IgD-negative memory B cell (primary cell): ENCODE results near the gene ASIC4. TPM values are rescaled to one million over a fixed set of nuclear protein-coding genes. Genes with fewer than 3 reads are reported as not detected.

Source experiments
- H3K27ac Mint-ChIP-seq, 3 donors: one replicate each; pipeline ENCODE4 v1.8.0; 2020 to 2022; ENCODE audit warnings: mild to moderate bottlenecking in 3 of 3, mixed read lengths in 3 of 3, moderate library complexity in 1 of 3
- H3K27me3 Mint-ChIP-seq: one replicate; pipeline ENCODE4 v1.8.0; 2021; ENCODE audit warnings: mixed read lengths
- H3K36me3 Mint-ChIP-seq: one replicate; pipeline ENCODE4 v1.8.0; 2020; ENCODE audit warnings: mild to moderate bottlenecking, mixed read lengths
- H3K4me1 Mint-ChIP-seq, 3 donors: one replicate each; pipeline ENCODE4 v1.8.0; 2020 to 2022; ENCODE audit warnings: mixed read lengths in 3 of 3, mild to moderate bottlenecking in 1 of 3
- H3K4me3 Mint-ChIP-seq, 4 donors: one replicate each; pipeline ENCODE4 v1.8.0; 2020 to 2022; ENCODE audit warnings: mild to moderate bottlenecking in 4 of 4, mixed read lengths in 4 of 4, moderate library complexity in 3 of 4
- H3K9me3 Mint-ChIP-seq, 3 donors: one replicate each; pipeline ENCODE4 v1.8.0; 2020 to 2021; ENCODE audit warnings: mixed read lengths in 3 of 3, mild to moderate bottlenecking in 1 of 3
- polyA plus RNA-seq: library from polyadenylated mRNA; unstranded; fragments of 300-500 nt; fragmentation: Illumina TruSeq; gene quantifications from one replicate; pipeline ENCODE4 v1.2.3, GENCODE V29; 2021

Gene ASIC4
- polyA plus RNA-seq, 1 donor from 2014 or later: not detected

DNA sequence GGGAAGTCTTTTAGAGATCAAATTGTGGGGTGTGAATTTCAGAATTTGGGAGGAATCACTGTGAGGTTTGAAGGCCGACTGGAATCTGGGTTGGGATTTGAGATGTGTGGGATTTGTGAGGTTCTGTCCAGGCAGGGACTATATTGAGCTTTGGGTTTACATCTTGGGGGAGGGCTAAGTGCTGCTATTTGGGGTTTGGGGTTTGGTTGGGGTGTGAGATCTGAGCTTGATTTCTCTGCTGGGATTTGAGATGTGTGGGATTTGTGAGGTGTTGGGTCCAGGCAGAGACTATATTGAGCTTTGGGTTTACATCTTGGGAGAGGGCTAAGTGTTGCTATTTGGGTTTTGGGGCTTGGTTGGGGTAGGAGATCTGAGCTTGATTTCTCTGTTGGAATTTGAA is 14.7 kb upstream of the ASIC4 start:
- Mint-ChIP-seq H3K27me3 (peaks cover 17% of the 10 kb centered on the region), H3K36me3 (peaks cover 2% of the 10 kb centered on the region), H3K27ac (peak overlapping the region in 1 of 3 donors; percentile 97), H3K4me3 (peak overlapping the region; percentile 88 to 99 (median 94)), H3K4me1 (peaks cover 11 to 18% (median 13%) of the 10 kb centered on the region in 3 donors), H3K9me3 (no peaks in the 10 kb centered on the region)

DNA sequence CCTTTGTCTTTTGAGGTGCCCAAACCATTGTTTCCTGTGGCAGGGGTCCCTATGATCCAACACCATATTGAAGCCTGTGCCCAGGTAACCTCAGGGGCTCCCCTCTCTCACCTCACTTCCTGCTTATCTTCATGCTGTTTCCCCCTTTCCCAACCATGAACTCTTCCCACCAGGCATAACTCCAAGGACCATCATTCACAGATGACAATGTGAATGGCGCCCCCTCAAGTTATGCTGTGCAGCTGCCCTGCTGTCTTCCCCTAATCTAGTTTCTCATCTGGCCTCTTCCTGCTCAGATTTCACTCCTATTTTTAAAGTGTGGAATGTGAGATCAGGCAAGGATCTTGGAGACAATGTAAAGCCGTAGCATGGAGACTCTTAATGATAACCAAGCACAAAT is 14.1 kb upstream of the ASIC4 start:
- H3K4me3 Mint-ChIP-seq: peak overlapping the region; percentile 66 to 98 (median 88)
- peaks cover 3% of the 10 kb centered on the region for H3K36me3 Mint-ChIP-seq
- H3K9me3 Mint-ChIP-seq: no peaks in the 10 kb centered on the region
- H3K27me3 Mint-ChIP-seq: peaks cover 17% of the 10 kb centered on the region
- peak overlapping the region in 1 of 3 donors; percentile 70 for H3K27ac Mint-ChIP-seq
- H3K4me1 Mint-ChIP-seq: peaks cover 12 to 18% (median 13%) of the 10 kb centered on the region in 3 donors

DNA sequence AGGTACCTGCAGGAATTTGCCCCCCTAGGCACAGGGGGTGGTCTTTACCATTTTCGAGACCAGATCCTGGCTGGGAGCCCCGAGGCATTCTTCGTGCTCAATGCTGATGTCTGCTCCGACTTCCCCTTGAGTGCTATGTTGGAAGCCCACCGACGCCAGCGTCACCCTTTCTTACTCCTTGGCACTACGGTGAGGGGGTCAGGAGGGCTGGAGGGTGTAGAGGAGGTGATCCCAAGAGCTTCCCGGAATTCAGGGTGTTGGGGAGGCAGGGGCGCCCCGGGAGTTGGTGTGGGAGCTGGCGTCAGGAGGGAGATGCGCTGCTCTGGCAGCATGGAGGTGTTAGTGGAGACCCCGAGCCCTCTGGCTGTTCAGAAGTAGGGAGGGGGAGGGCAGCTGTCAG is 12.4 kb upstream of the ASIC4 start:
- H3K27ac Mint-ChIP-seq: no peak overlapping the region
- peaks cover 5% of the 10 kb centered on the region for H3K36me3 Mint-ChIP-seq
- H3K4me3 Mint-ChIP-seq: no peak overlapping the region
- H3K9me3 Mint-ChIP-seq: no peaks in the 10 kb centered on the region
- peaks cover 7% of the 10 kb centered on the region for H3K27me3 Mint-ChIP-seq
- peaks cover 12 to 18% (median 13%) of the 10 kb centered on the region in 3 donors for H3K4me1 Mint-ChIP-seq

DNA sequence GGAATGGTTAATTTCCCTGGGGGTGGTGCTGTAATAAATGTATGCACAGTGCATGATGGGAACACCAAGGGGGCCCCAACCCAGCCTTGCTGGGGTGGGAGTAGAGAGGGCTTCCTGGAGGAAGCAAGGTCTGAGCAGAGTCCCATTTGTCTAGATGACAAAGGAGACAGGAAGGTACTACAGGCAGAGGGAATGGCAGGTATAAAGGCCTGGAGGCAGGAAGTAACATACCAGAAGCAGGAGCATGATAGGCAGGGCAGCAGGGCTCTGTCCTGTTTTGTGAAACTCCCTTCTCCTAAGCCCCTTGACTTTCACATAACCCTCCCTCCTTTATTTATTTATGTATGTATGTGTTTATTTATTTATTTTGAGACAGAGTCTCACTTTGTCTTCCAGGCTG is 11.7 kb upstream of the ASIC4 start:
- Mint-ChIP-seq H3K27me3 (peaks cover 2% of the 10 kb centered on the region), H3K27ac (no peak overlapping the region), H3K9me3 (no peaks in the 10 kb centered on the region), H3K4me1 (peaks cover 12 to 14% (median 13%) of the 10 kb centered on the region in 3 donors), H3K4me3 (no peak overlapping the region), H3K36me3 (peaks cover 5% of the 10 kb centered on the region)

DNA sequence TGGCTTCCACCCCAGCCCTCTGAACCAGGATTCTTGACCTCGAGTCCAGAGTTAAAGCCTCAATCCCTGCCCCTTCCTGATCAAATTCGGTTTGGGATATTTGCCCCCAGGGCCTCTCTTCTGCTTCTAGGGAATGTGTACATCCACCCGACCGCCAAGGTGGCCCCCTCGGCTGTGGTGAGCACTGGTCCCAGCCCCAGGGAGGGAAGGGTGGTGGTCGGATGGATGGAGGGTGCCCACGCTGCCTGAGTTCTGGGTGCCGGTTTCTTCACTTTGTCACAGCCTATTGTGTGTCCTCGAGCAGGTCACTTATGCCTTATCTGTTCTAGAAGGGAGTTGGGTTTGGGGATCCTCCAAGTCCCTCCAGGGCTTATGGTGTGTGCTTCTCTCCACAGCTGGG is 8.7 kb upstream of the ASIC4 start:
- Mint-ChIP-seq H3K36me3 (peaks cover 5% of the 10 kb centered on the region), H3K27ac (no peak overlapping the region), H3K4me3 (no peak overlapping the region), H3K27me3 (peaks cover 12% of the 10 kb centered on the region), H3K9me3 (no peaks in the 10 kb centered on the region), H3K4me1 (peaks cover 0 to 9% (median 8%) of the 10 kb centered on the region in 3 donors)

DNA sequence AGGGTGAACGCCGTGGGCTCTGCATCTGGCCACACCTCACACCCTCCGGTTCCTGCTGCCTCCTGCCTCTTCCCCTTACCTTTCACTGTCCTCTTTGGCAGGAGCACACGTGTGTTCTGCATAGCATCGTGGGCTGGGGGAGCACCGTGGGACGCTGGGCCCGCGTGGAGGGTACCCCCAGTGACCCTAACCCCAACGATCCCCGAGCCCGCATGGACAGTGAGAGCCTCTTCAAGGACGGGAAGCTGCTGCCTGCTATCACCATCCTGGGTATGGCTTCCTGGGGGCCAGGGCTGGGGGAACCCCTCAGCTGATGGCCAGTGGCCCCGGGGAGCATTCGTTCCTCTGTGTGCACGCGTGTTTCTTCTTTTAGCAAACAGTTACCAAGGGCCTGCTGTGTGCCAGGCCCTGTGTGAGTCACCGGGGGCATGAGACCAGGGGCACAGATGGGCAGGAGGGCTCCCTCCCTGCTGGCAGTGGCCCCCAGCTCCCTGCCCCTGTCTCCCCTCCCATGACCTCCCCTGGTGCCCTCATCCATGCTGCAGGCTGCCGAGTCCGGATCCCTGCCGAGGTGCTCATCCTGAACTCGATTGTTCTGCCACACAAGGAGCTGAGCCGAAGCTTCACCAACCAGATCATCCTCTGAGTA is 8.0 kb upstream of the ASIC4 start:
- Mint-ChIP-seq H3K27ac (no peak overlapping the region), H3K36me3 (peaks cover 5% of the 10 kb centered on the region), H3K9me3 (no peaks in the 10 kb centered on the region), H3K27me3 (peaks cover 18% of the 10 kb centered on the region), H3K4me1 (peaks cover 0 to 9% (median 8%) of the 10 kb centered on the region in 3 donors), H3K4me3 (no peak overlapping the region)

DNA sequence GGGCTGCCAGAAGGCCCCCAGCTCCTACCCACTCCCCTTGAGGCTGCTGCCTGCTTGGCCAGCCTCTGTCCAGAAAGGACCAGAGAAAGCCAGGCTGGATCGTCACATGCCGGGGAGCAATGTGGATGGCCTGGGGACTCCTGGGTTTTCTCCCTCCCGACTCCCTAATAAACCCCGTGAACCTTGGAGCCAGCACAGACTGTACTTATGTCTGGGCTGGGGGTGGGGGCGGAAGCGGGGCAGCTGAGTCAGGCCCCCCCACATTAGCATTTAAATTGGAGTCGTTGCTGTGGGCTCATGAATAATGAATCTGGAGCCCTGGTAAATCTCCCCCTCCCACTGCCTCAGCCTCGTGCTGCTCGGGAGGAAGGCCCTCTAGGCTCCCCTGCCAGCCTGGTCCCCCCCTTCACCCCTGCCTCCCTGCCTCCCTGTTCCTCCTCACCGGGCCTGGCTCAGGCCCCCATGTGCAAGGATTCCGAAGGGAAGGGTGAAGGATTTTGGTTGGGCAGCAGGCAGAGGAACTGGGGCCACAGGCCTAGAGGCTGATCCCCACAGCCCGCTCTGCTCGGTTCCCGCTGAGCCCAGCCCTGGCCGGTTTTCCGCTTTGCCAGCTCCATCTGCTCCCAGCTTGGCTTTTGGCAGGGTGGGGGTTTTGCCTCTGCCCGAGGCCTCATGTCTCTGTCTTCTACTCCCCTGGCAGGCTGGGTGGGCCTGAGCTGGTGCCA is 7.3 kb upstream of the ASIC4 start:
- no peak overlapping the region for H3K4me3 Mint-ChIP-seq
- H3K27me3 Mint-ChIP-seq: peaks cover 23% of the 10 kb centered on the region
- no peaks in the 10 kb centered on the region for H3K9me3 Mint-ChIP-seq
- no peak overlapping the region for H3K27ac Mint-ChIP-seq
- peaks cover 0 to 9% (median 8%) of the 10 kb centered on the region in 3 donors for H3K4me1 Mint-ChIP-seq
- peaks cover 5% of the 10 kb centered on the region for H3K36me3 Mint-ChIP-seq

GRCh38 chr2:219507581-219508443 is 6.5 kb upstream of the ASIC4 start:
- peaks cover 27% of the 10 kb centered on the region for H3K27me3 Mint-ChIP-seq
- no peaks in the 10 kb centered on the region for H3K9me3 Mint-ChIP-seq
- H3K27ac Mint-ChIP-seq: no peak overlapping the region
- no peak overlapping the region for H3K4me3 Mint-ChIP-seq
- peaks cover 0 to 11% (median 10%) of the 10 kb centered on the region in 3 donors for H3K4me1 Mint-ChIP-seq
- peaks cover 5% of the 10 kb centered on the region for H3K36me3 Mint-ChIP-seq

- Mint-ChIP-seq H3K4me3 (no peak overlapping the region), H3K9me3 (no peaks in the 10 kb centered on the region), H3K36me3 (peaks cover 5% of the 10 kb centered on the region), H3K27me3 (peaks cover 32% of the 10 kb centered on the region), H3K27ac (no peak overlapping the region), H3K4me1 (peaks cover 0 to 11% (median 10%) of the 10 kb centered on the region in 3 donors)
These were observed 5.9 kb upstream of the ASIC4 start for GRCh38 chr2:219508444-219508734.

GRCh38 chr2:219508971-219509779 is 5.1 kb upstream of the ASIC4 start:
- H3K27me3 Mint-ChIP-seq: peaks cover 40% of the 10 kb centered on the region
- no peak overlapping the region for H3K27ac Mint-ChIP-seq
- peaks cover 5% of the 10 kb centered on the region for H3K36me3 Mint-ChIP-seq
- H3K9me3 Mint-ChIP-seq: no peaks in the 10 kb centered on the region
- H3K4me1 Mint-ChIP-seq: peaks cover 0 to 12% (median 11%) of the 10 kb centered on the region in 3 donors
- H3K4me3 Mint-ChIP-seq: peak overlapping the region in 1 of 4 donors; percentile 75

DNA sequence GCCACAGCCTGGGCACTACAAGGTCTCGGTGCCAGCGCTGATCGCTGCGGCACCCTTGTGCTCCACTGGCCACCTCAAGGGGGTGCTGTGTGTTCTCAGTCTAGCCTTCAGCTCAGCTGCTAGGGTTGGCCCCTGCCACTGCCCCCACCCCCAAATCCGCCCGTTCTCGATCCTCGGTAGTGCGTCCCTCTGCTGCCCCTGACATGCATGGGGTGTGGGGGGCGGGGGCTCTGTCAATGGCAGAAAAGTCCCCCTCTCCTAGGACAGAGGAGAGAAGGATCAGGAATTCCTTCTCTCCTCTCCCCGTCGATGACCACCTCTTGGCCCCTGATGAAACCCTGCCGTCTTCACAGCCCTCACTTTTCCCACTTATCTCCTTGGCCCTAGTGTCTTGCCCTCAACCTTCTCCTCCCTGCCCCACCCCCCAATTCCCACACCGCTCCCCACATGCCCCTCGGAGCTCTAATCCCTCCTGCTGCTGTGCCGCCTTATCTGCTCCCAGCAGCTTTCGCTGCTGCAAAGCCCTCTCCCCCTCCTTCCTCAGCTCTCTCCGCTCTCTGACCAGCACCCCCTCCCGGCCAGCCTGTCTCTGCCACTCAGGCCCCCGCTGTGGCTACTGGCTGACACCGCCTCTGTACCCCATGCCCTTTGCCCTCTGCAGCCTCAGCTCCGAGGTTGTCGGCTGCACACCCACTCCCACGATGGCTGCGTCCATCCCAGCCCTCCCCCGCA is 4.3 kb upstream of the ASIC4 start:
- Mint-ChIP-seq H3K4me1 (peaks cover 0 to 12% (median 9%) of the 10 kb centered on the region in 3 donors), H3K36me3 (peaks cover 2% of the 10 kb centered on the region), H3K9me3 (no peaks in the 10 kb centered on the region), H3K4me3 (peak overlapping the region in 2 of 4 donors; percentile 75 to 78), H3K27ac (no peak overlapping the region), H3K27me3 (peaks cover 43% of the 10 kb centered on the region)

GRCh38 chr2:219510512-219511135 is 3.7 kb upstream of the ASIC4 start:
- peaks cover 49% of the 10 kb centered on the region for H3K27me3 Mint-ChIP-seq
- H3K9me3 Mint-ChIP-seq: no peaks in the 10 kb centered on the region
- H3K4me3 Mint-ChIP-seq: peak overlapping the region in 2 of 4 donors; percentile 75 to 78
- H3K27ac Mint-ChIP-seq: no peak overlapping the region
- peaks cover 0 to 12% (median 9%) of the 10 kb centered on the region in 3 donors for H3K4me1 Mint-ChIP-seq
- H3K36me3 Mint-ChIP-seq: peaks cover 2% of the 10 kb centered on the region

DNA sequence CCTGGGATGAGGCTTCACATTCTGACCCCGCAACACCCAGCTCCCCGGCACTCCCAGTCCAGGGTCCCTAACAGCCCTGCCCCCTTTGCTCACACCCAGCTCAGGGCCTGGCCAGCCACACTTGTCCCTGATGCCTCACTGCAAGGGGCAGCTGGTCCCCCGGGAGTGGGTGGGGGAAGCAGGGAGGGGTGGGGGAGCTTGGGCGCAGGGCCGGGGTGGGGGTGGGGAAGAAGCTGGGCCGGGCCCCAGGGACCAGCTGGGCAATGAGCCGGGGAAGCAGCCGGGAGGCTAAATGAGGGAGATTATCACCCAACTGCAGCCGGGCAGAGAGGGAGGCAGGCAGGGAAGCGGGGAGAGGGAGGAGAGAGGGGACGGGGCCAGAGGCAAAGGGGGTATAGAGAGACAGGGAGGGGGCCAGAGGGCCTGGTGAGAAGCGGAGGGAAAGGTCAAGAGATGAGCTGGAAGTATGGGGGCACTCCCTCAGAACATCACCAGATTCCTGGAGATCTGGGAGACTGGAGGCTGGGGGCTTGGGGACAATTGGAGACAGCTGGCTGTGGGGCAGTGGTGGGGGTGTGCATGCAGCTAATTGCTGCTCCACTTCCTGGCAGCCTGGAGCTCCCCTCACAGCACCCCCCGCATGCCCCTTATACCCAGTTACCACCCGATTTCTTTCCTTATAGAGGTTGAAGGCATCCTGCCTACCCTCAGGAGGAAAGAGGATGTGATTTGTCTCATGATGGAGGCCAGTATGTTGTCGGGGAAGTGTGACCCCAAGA is 2.5 kb upstream of the ASIC4 start:
- Mint-ChIP-seq H3K9me3 (no peaks in the 10 kb centered on the region), H3K4me3 (no peak overlapping the region), H3K27ac (no peak overlapping the region), H3K36me3 (no peaks in the 10 kb centered on the region), H3K27me3 (peaks cover 58% of the 10 kb centered on the region), H3K4me1 (peaks cover 0 to 12% (median 9%) of the 10 kb centered on the region in 3 donors)
